HG02884 (cell line): ENCODE measurements around the gene GSTM4.

Source experiments
- ATAC-seq: cut with Tn5 transposase; IDR thresholded peaks from one replicate; pipeline ENCODE4 v1.9.1; 2021; ENCODE audit warnings: mild to moderate bottlenecking, moderate library complexity; ENCODE audit not compliant: unreplicated experiment

The GSTM4 gene

DNA sequence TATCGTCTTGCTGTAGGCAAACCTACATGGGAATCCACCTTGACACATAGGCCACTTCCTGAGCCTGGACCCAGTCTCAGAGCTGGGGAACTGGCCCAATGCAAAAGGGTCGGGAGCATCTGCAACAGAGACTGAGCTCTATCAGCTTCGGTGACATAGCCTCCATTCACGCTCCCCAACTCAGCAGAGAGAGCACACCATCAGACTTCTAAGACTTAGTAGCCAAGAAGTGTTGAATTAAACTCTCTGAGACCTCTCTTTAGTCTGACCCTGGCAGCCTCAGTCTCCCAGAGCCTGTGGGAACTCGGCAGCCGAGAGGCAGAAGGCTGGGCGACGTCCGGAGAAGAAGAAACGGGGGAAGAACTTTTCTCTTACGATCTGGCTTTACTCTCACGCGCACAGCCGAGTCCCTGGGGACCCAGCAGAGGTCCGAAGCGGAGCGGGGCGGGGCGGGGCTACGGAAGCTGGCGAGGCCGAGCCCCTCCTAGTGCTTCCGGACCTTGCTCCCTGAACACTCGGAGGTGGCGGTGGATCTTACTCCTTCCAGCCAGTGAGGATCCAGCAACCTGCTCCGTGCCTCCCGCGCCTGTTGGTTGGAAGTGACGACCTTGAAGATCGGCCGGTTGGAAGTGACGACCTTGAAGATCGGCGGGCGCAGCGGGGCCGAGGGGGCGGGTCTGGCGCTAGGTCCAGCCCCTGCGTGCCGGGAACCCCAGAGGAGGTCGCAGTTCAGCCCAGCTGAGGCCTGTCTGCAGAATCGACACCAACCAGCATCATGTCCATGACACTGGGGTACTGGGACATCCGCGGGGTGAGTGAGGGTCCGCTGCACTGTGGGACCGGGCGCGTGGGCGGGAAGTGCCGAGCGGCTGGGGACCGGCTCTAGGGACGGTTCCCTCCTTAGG is at the start of gene GSTM4:
TSS of gene GSTM4 (plus strand) at position 485 of the 905 bp plus-strand sequence. CDS start at position 776, 291 bp downstream.
- peak; percentile 82 for ATAC-seq

DNA sequence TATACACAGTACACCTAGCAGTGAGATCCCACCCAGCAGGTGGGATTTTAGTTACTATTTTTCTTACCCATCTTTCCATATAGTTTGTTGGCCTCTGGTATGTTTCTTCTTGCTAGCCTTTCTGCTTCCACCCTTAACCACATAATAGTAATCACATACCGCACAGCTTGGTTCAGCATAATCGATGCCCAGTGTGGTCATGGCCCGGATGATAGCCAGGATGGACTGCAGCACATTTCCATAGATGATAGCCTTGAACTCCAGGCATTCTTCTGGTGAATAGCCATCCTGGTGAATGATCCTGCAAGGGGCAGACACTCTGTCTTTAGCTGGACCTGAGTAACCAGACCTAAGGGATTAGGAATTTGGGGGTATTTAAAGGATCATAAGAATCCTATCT is 46.0 kb upstream of the GSTM4 start:
- no peak for ATAC-seq

DNA sequence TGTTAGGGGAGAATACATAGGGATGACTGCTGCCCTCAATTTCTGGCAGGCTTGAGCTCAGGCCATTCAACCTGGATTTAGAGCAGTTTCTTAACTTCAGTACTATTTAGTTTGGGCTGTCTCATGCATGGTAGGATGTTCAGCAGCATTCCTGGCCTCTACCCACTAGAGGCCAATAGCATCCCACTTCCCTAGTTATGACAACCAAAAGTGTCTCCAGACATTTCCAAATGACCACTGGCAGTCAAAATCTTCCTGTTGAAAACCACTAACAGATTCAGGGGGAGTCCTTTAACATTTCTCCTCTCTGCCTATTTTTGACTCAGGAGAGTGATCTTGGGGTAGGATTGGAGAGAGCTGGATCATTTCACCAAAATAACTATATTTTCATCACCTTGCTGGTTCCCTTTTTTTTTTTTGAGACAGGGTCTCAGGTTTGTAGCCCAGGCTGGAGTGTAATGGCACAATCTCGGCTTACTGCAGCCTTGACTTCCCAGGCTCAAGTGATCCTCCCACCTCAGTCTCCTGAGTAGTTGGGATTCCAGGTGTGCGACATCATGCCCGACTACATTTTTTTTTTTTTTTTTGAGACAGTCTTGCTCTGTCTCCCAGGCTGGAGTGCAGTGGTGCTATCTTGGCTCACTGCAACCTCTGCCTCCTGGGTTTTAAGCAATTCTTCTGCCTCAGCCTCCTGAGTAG is 45.1 kb upstream of the GSTM4 start:
- no peak for ATAC-seq

DNA sequence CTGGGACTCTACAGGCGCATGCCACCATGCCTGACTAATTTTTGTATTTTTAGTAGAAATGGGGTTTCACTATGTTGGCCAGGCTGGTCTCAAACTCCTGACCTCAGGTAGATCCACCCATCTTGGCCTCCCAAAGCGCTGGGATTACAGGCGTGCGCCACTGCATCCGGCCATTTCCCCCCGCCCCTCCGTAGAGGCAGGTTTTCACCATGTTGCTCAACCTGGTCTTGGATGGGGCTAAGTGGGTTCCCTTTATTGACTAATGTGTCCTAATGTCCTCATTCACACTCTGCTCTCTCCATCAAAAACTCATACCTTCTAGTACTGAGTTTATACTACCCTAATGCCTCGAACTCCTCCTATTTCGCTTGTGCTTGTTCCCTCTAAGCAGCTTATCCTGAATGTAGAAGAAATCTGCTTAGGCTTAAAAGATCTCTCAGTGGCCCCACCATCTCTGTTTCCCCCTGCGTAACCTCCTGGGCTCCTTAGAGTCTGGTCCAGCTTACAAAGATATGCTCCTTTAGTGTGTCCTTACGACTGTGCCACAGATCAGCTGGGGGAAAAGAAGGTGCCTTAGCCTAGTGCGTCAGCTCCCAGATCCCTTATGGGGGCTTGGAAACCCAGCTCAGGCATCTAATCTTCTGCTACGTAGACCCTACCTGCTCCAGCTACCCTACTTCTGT is 44.5 kb upstream of the GSTM4 start:
- ATAC-seq, result no peak

DNA sequence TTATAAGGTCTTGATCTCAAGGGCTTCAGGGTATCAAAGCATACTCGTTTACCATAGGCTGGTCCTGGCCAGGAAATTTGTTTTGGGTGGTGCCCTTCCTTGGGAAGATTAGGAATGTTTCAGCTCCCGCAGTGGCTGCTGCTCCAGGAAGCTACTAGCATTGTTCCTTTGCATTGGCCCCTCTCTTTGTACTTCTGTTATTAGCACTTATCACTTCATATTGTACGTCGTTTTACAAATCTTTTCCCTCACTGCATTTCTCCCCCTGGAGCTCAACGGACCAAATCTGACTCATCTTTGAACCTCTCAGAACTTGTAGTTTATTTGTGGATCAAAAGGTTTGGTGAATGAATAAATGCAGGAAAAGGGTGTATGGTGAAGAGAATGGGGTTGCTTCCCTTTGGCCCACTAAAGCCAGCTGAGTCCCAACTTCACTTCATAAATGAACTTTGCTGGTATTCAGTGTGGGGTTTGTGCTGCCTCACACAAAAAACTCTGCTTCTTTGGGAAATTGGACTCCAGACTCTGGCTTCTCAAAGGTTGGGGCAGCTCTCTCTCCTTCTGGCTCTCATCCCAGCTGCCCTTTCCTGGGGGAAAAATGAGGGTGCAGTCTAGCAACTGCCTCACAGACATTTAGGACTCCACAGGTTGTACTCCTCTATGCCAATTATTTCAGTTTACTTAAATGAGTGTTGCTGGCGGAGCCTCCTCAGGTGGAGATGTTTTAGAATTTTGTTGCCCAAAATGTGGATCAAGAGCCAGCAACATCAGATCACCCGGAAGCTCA is 42.3 kb upstream of the GSTM4 start:
- ATAC-seq, result no peak

DNA sequence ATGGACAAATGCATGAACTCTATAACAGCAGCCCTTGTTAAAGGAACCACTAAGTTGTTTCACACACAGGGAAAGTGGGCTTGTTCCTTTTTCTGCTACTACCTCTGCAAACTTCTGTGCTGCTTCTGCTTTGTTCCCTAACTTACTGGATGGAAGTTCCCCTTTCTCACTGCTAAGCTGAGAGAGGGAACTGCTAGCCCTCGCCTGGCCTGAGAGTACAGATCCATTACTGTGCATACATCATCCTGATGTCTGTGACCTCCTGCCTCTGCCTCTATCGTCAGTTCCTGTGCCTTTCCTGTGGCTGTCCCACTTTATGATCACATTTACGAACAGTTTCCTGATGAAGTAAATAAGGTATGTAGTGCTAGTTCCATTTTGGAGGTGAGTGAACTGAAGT is 40.0 kb upstream of the GSTM4 start:
- ATAC-seq, result no peak

DNA sequence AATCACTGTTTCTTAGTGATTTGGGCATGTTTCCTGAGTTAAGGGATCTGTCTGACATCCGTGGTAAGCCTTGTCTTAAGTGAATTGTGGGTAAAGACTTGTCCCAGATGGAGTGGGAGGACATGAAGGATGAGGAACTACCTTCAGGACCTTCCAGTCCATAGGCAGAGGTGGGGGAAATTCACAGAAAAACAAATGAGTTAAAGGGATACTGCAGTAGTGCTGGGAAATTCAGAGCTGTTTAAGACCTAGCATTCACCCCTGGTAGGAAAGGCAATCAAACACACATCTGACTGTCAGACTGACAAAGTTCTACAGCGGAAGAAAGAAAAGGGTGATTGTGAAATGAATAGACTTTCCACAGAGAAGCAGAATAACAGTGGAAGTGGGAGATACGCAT is 39.5 kb upstream of the GSTM4 start:
- ATAC-seq, result no peak

DNA sequence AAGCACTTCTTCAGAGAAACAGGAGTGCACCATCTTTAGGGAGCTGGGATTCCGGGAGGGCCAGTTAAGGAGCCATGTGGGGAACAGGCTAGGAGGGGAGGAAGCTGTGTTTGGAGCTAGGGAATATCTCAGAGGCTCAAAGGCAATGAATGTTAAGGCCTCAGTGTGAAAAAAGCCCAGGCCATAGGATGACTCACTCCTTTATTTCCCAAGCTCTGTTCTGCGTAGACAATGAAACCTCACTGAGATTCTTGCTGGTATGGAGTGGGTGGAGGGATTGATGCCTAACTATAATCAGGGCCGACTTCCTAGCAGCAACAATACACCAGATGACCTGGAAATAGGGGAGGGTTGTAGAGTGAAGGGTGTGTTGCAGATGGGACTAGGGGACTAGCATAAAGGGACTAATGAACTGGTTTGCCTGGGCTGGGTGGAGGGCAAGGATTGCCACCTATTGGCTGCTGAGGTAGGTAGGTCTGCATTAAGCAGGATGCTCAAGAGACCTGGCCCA is 38.6 kb upstream of the GSTM4 start:
- ATAC-seq, result no peak

DNA sequence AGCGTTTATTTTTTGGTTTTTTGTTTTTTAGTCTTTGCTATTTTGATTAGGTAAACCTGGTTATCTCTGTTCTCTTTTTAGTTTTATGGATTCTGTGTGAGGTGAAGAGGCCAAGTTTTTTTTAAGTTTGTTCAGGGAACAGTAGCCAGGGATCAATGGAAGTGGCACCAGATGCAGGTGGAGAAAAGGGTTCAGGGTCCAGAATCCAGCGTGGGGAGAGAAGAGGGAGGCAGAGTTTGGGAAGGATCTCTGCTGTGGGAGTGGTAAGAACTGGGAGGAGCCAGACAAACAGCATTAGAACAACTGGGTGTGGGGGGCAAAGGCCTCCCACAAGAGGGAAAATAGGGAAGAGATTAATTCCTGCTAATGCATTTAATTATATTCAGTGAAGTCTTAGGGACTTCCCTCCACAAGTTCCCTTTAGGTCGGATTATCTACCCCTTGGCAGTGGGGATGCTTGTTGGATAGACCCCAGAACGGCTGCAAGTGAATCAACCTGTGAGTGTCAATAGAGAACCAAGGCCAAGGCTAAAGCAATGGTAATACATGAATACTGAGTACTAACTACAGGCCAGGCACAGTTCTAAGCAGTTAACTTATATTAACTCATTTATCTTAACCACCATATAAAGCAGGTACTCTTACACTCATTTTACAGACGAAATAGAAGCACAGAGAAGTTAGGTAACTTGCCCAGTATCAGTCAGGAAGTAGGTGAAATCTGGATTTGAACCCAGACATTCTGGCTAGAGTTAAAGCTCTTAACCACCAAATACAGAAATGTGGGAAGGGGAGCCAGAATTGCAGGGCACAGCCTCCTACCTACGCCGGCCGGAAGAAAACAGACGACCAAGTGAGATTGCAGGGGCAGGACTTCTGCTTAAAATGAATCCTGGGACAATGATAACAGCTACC is 37.0 kb upstream of the GSTM4 start:
- ATAC-seq, result no peak

DNA sequence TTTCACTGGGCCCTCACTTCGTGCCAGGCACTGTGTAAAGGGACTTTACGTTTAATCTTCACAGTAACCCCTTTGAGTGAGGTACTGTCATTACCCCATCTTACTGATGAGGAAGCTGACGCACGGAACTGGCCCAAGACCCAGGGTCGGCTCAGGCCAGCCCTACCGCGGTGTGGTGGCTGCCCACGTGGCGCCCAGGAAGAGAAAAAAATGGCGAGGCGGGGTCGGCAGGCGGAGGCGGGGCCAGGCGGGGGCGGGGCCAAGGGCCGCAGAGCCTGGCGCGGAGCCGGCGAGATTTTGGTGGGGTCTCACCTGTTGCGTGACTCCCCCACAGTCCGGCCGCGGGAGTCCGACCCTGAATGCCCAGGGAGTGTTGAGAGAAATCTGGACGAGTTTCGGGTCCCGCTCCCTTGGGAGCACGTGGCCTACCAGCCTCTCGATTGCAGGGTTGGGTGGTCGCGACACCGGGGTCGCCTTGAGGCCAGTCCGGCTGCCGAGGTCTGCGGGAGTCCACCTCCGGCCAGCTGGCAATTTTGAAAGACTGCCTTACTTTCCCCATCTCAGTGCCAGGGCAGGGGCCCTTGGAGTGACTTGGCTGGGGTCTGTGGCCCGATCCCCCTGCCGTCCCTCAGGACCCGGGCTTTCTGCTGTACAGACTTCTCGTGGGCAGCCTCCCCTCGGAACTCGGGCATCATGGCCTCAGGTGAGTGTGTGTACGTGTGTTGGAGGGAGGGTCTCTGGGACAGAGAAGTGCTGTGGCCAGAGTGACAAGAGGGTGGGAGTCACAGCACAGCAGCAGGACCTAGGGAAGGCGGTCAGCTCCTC is 36.1 kb upstream of the GSTM4 start, which contains the start of the genes AMPD2 and GNAT2:
TSS of gene AMPD2 (plus strand) at position 262 of the 825 bp plus-strand sequence. CDS start 1,339 bp downstream, outside the sequence.
TSS of gene GNAT2 (minus strand) at position 41 of the 825 bp plus-strand sequence. CDS start 6,746 bp downstream, outside the sequence.
- peak; percentile 43 for ATAC-seq

DNA sequence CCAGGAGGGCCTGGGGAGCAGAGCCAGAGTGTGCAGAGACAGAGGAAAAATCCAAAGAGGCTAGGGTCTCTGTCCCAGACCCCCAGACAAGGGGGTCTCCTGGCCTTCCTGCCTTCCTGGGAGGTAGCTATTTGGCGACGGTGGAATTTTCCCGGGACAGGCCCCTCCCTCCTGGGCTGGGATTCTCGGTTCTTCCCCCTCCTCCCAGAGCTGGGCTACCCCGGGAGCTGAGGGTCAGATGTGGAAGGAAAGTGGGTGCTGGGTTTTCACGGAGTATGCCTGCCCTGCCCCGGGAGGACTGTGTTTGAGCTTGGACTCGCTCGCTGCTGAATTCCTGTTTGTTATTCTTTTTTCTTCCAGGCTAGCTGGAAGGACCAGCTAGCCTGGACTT is 35.5 kb upstream of the GSTM4 start:
- no peak for ATAC-seq

DNA sequence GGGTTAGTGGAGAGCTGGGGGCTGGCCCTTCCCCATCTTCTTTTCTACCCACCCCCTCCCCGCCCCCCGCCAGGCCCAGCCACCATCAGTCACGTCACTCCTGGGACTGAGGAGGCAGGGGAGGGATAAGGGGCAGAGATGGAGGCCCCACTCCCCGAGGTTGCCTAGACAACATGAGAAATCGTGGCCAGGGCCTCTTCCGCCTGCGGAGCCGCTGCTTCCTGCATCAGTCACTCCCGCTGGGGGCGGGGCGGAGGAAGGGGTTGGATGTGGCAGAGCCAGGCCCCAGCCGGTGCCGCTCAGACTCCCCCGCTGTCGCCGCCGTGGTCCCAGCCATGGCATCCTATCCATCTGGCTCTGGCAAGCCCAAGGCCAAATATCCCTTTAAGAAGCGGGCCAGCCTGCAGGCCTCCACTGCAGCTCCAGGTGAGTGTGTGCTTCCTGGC is 35.0 kb upstream of the GSTM4 start:
- ATAC-seq, result peak; percentile 66

DNA sequence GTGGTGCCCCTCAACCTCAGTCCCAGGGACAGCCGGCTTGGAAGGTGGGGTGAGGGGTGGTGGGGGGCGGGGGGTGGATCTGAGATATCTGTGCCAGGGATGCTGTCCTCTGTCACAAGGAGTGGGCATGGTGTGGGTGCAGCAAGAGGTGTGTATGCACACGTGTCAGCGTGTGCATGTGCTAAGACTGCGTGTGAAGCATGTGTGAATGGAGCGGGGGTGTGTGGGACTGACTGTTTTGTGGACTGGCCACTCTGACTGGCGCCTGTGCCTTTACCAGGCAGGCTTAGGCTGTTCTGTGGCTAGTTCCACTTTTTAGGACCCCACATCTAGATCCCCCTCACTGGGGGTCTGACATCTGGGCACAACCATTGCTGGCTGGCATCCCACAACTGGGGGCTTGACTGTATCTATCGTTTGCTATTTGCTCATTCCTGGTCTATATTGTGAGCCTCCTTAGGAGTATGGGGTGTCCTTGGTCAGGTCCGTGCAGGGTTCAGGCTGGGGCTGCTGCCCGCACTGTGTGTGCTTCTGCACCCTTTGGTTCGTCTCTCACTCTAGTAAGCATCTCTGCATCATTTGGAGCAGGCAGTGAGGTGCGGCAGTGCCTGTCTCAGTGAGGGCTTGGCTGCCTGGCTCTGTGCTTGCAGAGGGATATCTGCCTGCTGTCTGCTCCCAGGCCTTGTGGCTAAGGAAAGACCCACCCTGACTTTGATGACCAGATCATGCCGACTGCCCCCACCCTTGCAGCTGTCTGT is 34.3 kb upstream of the GSTM4 start:
- no peak for ATAC-seq

DNA sequence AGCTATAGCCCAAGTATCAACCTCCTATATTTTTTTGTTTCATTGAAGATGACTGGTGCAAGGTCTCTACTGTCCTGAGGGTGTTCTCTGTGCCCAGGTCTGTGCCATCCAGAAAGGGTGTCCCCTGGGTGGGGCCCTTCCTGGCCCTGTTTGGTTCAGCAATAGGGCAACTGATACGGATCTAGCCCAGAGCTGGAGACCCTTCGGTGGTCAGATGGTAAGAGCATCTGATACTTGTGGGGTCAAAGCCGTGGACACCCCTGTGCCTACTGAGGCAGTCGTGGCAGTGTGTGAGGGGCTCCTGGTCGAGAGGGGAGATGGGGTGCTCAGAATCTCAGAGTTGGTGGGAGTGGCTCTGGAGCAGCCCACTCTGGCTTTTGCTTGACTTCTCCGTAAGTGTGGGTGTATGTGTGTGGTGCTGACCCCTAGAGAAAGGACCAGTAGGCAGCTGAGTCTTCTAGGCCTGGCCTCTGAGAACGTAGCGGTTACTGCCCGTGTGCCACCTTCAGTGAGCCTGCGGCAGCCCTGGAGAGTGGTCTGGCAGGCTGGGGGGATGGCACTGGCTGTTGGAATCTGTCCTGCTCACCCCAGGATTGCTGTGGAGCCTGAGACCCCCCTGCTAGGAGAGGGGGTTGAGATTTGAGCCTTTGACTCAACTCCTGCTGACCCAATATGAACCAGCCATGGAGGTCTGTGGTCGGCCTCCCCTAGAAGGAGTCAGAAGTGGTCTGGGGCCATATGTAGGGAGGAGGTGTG is 33.6 kb upstream of the GSTM4 start:
- no peak for ATAC-seq

DNA sequence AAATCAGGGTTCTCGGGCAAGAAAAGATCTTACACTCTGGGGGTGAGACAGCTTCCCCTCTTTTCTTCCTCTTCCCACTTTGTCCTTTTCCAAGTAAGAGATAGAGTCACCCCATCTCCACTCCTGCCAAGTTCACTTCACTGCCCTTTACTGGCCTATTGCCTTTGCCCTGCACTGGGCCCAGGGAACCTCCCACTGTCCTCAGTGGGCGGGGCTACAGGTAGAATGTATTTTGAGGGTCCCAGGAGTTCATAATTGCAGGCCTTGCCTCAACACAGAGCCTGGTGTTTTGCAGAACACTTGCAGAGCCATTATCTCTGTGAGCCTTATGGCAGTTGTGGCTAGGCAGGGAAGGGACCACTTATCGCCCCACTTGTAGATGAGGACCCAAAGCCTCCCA is 33.0 kb upstream of the GSTM4 start:
- no peak for ATAC-seq

DNA sequence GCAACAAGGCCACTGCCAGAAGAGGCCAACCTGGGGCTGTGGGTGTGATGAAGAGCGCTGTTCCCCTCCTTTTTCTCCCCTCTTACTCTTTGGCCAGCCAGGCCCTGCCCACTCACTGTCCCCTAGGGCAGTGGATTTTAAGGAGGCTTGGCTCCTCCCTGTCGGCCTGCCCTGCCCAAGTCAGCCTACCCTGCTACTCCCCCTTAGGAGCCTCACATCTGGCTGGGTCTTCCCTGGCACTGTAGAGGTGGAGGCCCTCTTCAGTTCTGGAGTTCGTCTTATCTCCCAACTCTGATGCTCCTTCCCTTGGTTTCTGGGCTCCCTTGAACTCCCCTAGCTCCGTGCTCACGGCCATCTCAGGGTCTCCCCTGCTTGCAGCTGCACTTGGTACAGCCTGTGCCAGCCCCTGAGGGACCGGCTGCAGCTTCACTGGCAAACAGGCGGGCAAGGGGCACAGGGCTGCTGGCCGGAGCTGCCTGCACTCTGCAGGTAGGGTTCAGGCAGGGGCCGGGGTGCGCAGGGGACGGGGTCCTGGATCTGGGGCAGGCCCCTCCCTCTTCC is 32.2 kb upstream of the GSTM4 start:
- no peak for ATAC-seq
